HepG2 (cell line): ENCODE results near the gene COQ8B. TPM values are rescaled to one million over a fixed set of nuclear protein-coding genes. Genes with fewer than 3 reads are reported as not detected.

Experiments
- BRCA1 ChIP-seq: sonication (generic); formaldehyde crosslinking; IDR thresholded peaks from 2 replicates; pipeline ENCODE4 v1.4.0; 2020; ENCODE audit warnings: missing genetic modification reagents
- CREB3 ChIP-seq: sonication (generic); formaldehyde crosslinking; IDR thresholded peaks from 2 replicates; pipeline ENCODE4 v1.5.0; 2020; ENCODE audit warnings: missing genetic modification reagents
- HNF1A ChIP-seq, 2 experiments: sonication (generic) in 1 of 2; formaldehyde crosslinking in 1 of 2; IDR thresholded peaks; 2 replicates each; pipeline versions ENCODE4 v1.4.0 to v1.6.1; 2016 to 2020; ENCODE audit warnings: borderline replicate concordance in 1 of 2, low read depth in 1 of 2, mild to moderate bottlenecking in 1 of 2, missing genetic modification reagents in 1 of 2
- MATR3 ChIP-seq: sonication (generic); formaldehyde crosslinking; IDR thresholded peaks from 2 replicates; pipeline ENCODE4 v1.4.0; 2020; ENCODE audit warnings: missing genetic modification reagents
- MTA3 ChIP-seq: sonication (generic); formaldehyde crosslinking; IDR thresholded peaks from 2 replicates; pipeline ENCODE4 v1.4.0; 2020; ENCODE audit warnings: missing genetic modification reagents
- PPARG ChIP-seq: conservative IDR thresholded peaks from 2 replicates; pipeline ENCODE4 v1.6.1; 2016; ENCODE audit warnings: missing biosample characterization, missing genetic modification reagents
- TIGD3 ChIP-seq: sonication (generic); formaldehyde crosslinking; IDR thresholded peaks from 2 replicates; pipeline ENCODE4 v1.5.1; 2020; ENCODE audit warnings: mild to moderate bottlenecking, missing genetic modification reagents, borderline replicate concordance
- TRAFD1 ChIP-seq: sonication (generic); formaldehyde crosslinking; IDR thresholded peaks from 2 replicates; pipeline ENCODE4 v1.5.1; 2020; ENCODE audit warnings: missing genetic modification reagents, mild to moderate bottlenecking, borderline replicate concordance
- ZBTB34 ChIP-seq: sonication (generic); formaldehyde crosslinking; IDR thresholded peaks from 2 replicates; pipeline ENCODE4 v1.8.0; 2022; ENCODE audit warnings: mild to moderate bottlenecking, missing genetic modification reagents
- ZBTB4 ChIP-seq: sonication (generic); formaldehyde crosslinking; IDR thresholded peaks from 2 replicates; pipeline ENCODE4 v1.4.0; 2020; ENCODE audit warnings: missing genetic modification reagents, mild to moderate bottlenecking, borderline replicate concordance
- ZNF543 ChIP-seq: sonication (generic); formaldehyde crosslinking; IDR thresholded peaks from 2 replicates; pipeline ENCODE4 v1.4.0; 2020; ENCODE audit warnings: mild to moderate bottlenecking, missing genetic modification reagents
- ZNF589 ChIP-seq: sonication (generic); formaldehyde crosslinking; conservative IDR thresholded peaks from 2 replicates; pipeline ENCODE4 v1.8.0; 2022; ENCODE audit warnings: mild to moderate bottlenecking, moderate library complexity, missing genetic modification reagents
- ZNF605 ChIP-seq: sonication (generic); formaldehyde crosslinking; IDR thresholded peaks from 2 replicates; pipeline ENCODE4 v1.8.0; 2022; ENCODE audit warnings: mild to moderate bottlenecking, missing genetic modification reagents
- ZNF776 ChIP-seq: sonication (generic); formaldehyde crosslinking; IDR thresholded peaks from 2 replicates; pipeline ENCODE4 v1.4.0; 2020; ENCODE audit warnings: mild to moderate bottlenecking, missing genetic modification reagents
- ZNF841 ChIP-seq: sonication (generic); formaldehyde crosslinking; IDR thresholded peaks from 2 replicates; pipeline ENCODE4 v1.8.1; 2023; ENCODE audit warnings: missing genetic modification reagents, borderline replicate concordance
- polyA plus RNA-seq, 8 experiments: library from polyadenylated mRNA; depleted of rRNA in 3 of 8; stranded (reverse) in 7 of 8; unstranded in 1 of 8; fragments of >200 nt; fragmentation: Illumina TruSeq in 4 of 8; extraction: Trizol in 4 of 8; gene quantifications; 2 replicates each; pipeline versions ENCODE4 v1.2.1 to v1.2.3, GENCODE V29; 2011 to 2016; ENCODE audit warnings: low read depth in 4 of 8, missing spikeins in 1 of 8, mixed read lengths in 1 of 8; ENCODE audit not compliant: insufficient read depth in 1 of 8
- total RNA-seq, 5 experiments: library from RNA; depleted of rRNA; stranded (reverse); fragments of >200 nt; fragmentation: Illumina TruSeq; extraction: Trizol; gene quantifications; 2 replicates each; pipeline ENCODE4 v1.2.3, GENCODE V29; 2016; ENCODE audit warnings: low read depth in 1 of 5

Gene COQ8B
- total and polyA plus RNA-seq, 2 of the 13 experiments (the other 11 are each of a cell fraction or from before 2014, with no cell fraction given), result 12.3 to 17.2 TPM

- TF ChIP-seq ZBTB34 (CRISPR knock-in tag) (no peak), ZBTB4 (CRISPR knock-in tag) (no peak), BRCA1 (no peak), ZNF841 (no peak), ZNF605 (CRISPR knock-in tag) (no peak), ZNF589 (CRISPR knock-in tag) (no peak), TIGD3 (CRISPR knock-in tag) (no peak), ZNF776 (CRISPR knock-in tag) (no peak), TRAFD1 (CRISPR knock-in tag) (no peak), CREB3 (CRISPR knock-in tag) (no peak), HNF1A (IDR thresholded peaks at IDR 0.05; ENCODE audit: low read depth) (no peak), HNF1A (CRISPR knock-in tag; IDR thresholded peaks at IDR 0.05; ENCODE audit: borderline replicate concordance) (peak; percentile 69), PPARG (CRISPR knock-in tag) (no peak), MATR3 (no peak), MTA3 (CRISPR knock-in tag) (no peak), ZNF543 (CRISPR knock-in tag) (peak; percentile 92; the same call in 1 of the 2 replicates)
These were observed 2.2 kb upstream of the COQ8B start (continued) for GRCh38 chr19:40718774-40719391.
